GM19372 (cell line): ENCODE data around the gene KCTD3.
A peak's percentile ranks its signal among the peaks of the same experiment; 100 is the strongest.

Experiments used
- ATAC-seq: cut with Tn5 transposase; IDR thresholded peaks from one replicate; pipeline ENCODE4 v1.9.1; 2021; ENCODE audit warnings: mild to moderate bottlenecking, low read depth, moderate library complexity; ENCODE audit not compliant: unreplicated experiment

Gene KCTD3

DNA sequence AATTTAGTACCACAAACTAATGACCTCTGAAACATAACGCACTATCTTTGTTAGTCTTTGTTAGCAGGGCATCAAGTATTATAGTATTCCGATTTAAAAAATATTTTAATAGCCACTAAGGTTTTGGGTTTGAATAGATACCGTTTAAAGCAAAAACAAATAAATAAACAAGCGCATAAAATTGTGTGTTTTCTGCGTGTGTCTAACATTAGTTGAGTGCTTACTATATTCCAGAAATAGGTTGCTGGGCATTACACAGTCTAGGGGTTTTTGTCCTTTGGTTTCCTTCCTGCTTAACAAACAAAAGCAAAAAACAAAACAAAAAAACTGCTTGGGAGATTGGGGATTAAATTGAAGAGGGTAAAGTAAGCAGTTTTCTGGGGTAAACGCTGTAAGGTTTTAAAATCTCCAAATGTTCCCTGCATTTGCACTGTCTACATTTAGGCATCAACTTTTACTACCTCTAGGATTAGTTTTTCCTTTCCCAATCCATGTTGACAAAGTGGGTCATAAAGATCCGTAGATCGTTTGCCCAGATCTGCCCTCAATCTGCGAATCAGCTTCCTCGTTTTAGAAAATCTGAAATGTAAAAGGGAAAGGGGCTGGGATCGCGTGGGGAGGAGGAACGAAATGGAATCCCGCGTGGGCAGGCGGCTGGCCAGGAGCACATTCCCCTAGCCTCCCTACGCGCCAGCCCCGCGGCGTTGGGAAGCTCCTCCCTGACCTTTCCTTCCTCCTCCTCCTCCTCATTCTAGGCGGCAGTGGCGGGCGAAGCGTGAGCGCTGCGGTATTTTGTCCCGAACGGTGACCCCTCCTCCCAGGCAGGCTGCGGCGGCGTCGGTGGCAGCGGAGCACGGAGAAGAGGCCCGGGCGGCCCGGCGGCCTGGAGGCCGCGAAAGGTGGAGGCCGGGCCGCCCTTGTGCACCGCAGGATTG lies at the start of gene KCTD3:
Gene KCTD3, plus strand, starts transcription at position 749 of the 935 bp plus-strand sequence. CDS start 382 bp downstream, outside the sequence.
- peak; percentile 60 for ATAC-seq

DNA sequence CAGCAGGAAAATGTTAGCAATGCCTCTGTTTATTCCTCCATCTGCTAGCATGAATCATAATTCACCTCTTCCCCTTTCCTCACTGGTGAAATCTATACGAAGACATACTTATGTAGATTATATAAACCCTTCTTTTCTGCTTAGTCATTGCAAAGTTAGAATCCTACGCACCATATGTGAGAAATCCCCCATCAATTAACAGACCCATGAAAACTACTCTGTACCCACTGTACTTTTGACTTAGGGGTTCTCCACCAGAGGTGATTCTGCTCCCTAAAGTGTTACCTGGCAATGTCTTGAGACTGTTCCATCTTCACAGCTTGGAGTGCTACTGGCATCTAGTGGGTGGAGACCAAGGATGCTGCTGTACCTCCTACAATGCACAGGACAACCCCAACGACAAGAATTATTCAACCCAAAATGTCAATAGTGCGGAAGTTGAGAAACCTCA lies 49.6 kb upstream of the KCTD3 start:
- ATAC-seq = no peak

DNA sequence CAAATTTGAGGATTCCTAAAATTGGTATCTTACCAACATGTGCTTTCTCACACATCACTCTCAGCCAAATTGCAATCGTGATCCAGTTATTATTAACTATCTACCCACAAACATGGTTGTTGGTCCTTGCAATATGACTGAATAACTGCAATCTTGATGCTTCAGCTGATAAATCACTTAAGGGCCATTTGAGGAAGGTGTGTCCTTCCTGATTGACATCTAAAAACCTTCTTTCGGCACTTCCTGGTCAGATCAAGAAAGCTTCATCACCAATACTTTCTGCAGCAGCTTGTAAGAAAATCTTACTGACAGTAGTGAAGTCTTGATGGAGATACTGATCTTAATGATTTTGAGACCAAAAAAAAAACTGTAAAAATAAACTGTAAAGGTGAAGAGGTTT lies 48.5 kb upstream of the KCTD3 start:
- ATAC-seq = no peak

DNA sequence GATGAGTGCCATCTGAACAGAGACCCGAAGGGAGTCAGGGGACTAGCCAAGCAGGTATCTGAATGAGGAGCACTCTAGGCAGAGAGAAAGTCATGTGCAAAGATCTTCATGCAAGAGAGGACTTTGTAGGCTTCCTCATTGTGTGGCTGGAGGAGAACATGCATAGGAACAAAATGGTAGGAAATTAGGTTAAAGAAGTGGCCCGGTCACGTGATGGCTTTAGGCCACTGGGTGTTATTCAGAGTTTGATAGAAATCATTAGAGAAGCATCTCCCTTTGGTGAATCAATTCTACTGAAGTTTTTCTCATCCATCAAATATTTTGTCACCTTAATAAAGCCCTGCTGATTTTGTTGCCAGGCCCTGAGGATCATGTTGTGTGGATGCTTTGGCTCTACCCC lies 45.8 kb upstream of the KCTD3 start:
- no peak for ATAC-seq

DNA sequence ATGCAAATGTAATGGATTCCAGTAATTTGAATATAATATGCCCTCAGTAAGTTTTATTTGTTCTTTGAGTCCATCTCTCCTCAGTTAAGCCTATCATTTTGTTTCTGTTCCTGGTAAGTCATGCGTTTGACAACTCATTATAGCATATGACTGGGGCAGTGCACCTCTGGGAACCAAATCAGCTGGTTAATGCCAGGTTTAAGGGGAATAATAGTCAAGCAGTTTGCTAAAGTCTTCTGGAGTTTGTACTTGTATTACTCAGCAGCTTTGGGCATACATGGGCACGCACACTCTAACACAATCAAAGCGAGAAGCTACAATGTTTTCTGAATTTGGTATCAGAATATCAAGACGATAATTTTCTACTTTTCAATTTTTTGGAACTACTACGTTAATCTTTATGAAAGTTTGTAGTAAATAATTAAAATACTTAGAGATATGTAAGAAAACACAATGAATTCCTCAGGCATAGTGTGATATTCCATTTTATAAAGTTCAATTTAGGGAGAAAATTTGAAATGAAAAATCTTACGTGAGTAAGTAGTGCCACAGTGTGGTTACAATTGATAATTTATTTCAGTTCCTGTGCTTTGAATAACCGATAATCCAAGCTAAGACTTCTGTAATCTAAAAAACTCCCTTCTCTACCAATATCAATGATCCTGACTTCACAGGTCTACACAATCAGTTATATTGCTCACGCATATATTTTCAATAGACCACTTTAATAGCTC lies 43.8 kb upstream of the KCTD3 start:
- ATAC-seq = no peak

DNA sequence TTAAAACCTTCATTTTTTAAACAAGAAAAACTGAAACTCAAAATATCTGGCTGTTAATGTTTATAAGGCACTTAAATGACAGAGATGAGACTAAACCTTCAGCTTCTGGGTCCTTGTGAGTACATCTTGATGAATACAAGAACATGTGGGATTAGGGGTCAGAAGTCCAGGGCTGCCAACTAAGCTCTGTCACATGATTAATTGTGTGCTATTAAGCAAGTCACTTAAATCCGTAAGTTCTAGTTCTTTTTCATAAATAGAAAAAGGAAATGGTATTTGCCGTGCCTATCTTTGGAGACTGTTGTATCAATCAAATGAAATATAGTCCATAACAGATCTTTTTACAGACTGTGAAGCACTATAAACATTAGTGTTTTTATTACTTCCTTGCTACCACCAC lies 43.2 kb upstream of the KCTD3 start:
- no peak for ATAC-seq

DNA sequence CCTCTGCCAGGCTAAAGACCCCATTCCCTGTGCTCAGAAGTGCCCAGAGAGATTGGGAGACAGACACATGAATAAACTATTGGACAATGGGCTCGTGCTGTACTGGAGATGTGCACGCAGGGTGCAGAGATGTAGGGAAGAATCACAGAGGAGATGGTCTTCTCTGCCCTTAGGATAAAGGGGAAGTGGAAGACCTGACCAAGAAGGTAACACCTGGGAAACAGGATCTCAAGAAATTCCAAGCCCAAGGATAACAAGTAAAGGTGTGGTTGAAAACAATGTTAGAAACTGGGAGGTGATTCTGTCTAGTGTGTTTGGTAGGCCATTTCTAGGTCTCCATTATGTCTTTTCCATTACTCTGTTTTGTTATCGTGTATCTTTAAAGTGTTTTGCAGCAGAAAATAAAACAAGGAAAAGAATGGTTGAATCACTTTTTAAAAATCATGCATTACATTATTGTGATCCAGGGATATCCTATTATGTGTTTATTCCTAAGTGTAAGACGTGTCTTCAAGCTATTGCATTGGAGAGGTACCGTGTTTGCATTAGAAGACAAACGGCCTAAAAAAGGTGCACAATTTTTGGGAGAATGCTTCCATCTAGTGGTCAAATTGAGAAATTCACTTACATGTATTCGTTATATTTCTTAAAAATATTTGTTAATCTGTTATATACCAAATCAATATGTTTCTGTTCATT lies 40.8 kb upstream of the KCTD3 start:
- peak; percentile 66 for ATAC-seq

DNA sequence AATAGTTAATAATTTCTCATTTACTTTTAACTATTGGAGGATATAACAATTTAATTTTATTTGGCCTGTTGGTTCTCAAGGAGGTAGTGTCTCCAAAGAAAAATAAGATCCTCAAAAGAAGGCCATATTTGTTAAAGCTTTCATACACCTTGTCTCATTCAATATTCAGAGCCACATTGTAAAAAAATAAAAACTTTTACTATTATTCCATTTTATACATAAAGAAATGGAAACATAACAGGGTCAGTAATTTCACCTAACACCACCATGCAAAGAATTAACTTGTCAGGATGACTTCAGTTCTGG lies 40.3 kb upstream of the KCTD3 start:
- no peak for ATAC-seq

DNA sequence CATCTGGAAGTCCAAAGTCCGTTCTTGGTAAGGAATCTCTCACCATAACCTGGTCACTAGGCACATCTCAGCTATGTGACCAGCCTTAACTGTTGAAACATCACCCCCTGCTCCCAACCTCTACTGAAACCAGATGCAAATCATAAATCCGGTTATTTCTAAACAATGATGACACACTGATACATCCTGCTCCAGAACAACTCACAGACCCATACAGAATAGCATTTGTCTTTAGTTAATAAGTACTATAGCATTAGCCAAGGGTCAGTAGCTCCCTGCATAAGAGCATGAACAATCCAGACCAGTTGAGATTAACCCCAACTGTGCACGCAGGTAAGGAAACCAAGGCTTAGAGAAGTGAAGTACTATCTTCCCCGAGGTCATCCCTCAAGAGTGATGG lies 38.0 kb upstream of the KCTD3 start:
- ATAC-seq = no peak

DNA sequence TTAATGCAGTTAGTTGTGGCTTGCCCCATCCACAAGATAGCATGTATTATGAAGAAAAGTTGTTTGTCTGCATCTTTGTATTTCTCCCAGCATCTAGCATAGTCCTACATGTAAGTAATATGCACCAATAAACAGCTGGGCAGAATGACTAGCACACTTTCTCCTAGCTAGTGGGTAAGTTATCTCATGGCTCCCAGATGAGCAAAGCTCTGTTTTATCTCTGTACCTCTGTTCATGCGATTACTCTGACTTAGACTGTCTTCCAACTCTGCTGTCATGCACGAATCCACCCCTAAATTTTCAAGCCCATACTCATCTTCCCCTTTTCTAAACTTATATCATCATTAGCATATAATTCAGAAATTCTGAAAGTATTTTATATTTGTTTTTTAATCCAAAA lies 37.5 kb upstream of the KCTD3 start:
- no peak for ATAC-seq

DNA sequence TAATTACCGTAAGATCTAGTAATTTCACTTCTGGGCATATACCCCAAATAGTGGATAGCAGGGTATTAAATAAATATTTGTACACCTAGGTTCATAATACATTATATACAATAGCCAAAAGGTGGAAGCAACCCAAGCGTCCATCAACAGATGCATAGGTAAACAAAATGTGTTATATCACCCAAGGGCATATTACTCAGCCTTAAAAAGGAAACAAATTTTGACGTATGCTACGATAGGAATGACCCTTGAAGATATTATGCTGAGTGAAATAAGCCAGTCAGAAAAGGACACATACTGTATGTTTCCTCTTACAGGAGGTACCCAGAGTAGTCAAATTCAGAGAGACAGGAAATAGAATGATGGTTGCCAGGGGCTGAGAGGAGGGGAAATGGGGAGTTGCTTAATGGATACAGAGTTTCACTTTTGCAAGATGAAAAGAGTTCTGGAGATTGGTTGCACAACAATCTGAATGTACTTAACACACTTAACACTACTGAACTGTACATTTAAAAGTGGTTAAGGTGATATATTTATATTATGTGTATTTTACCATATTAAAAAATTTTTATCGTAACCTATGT lies 36.6 kb upstream of the KCTD3 start:
- no peak for ATAC-seq

DNA sequence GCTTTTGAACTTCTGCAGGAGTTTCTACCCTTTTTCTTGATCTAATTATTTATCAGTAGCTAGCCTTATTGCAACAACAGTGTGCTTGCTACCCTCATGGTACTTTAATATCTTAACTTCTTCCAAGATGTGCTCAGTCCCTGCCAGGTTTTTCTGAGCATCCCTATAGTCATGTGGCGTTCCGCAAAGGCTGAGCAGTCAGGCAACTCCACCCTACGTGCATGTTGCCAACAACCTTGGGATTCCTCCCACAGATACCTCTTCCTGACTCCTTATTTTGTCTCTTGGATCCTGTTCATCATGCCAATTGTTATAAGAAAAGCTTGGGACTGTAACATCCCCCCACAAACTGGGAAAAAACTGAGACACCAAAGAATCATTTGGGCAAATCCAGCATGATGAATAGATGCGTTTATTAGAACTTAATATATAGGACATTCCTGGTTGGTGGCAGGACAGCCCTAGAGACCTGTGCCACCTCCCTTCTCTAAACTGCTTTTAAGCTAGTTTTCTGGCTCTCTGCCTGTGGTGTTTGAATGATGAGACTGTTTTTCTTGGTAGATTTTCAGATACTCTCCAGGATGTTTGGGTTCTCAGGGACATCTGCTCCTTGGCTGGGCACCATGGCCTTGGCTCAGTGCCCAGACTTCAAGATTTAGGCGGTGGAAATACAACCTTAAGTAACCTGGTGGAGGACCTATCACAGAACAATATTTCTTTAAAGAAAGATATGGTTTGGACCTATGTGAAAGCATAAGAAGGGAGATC lies 27.1 kb upstream of the KCTD3 start:
- ATAC-seq = no peak

DNA sequence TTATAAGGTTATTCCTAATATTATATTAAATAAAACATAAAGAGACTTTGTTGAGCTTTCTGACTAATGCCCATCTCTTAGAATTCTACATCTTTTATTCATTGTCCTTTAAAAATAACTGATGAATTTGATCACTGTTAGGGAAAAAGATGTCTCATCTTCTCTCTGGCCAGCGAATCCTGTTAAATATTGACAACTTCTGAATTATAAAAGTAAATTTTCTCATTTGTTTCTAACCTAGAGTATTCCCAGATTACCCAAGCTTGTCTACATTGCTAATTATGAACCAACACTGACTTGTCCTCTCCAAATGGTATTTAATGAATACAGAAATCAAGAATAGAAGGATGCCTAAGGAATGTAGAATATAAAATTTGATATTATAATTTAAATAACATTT lies 24.8 kb upstream of the KCTD3 start:
- no peak for ATAC-seq

DNA sequence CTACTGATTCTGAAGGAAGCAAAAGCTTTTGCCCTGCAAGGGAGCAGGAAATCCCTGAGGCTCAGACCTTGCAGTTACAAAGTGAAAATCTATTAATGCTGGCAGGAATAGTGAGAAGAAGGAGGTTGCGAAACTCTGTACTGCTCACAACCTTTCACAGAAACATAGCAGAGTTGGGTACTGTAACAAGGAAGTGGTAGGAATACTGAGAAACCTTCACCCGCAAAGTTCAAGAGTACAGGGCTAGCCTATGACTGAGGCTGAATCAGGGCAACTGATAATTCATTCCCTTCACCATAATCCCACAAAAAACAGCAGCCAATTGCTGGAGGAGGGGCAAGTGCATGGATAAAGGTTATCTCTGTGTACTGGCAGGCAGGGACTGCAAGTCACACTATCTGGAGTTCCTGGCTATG lies 23.9 kb upstream of the KCTD3 start:
- ATAC-seq = peak; percentile 93

DNA sequence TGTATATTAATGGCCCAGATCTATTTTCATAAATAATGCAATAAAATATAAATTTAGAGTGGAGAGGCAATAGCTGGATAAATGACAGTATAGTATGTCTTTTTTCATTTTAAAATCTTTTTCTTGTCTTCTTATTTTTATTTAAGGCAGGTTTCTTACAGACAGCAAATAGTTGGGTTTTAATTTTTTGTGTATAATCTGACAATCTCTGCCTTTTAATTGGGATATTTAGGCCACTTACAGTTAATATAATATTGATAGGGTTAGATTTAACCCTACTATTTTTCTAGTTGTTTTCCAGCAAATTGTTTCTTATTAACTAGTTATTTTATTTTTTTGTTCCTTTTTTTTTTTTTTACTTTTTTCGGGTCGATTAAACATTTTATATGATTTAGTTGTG lies 23.3 kb upstream of the KCTD3 start:
- no peak for ATAC-seq

DNA sequence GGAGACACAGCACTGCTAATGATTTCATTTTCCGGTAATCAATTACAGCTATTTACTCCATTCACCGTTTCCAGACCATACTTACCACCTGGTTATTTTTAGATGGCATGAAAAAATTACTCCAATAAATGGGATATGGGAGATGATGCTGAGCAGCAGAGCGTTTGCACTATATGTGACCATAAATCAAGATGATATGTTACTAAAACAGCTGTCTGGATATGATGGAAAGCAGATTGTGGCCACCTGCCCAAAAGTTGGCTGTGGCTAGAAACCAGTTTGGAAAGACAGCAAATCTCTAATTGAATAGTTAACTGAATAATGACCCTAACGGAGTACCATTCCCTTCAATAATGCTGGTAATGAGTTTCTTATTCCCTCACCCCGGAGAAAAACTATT lies 22.5 kb upstream of the KCTD3 start:
- no peak for ATAC-seq

DNA sequence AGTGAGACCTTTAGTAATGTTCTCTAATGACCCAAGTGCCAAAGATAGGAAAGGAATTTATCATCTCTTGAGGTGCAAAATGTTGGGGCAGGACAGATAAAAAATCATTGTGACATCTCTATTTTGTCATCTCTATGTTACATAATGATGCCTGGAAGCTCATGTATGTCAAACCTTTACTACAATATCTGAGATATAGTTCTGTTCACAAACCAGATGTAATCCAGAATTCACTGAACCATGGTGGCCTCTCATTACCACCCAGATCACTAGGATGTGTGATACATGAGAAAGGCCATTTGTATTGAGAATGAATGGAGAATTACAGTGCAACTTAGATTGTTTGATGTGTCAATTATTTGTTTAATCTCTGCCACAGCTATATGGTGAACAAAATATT lies 22.0 kb upstream of the KCTD3 start:
- ATAC-seq = no peak

DNA sequence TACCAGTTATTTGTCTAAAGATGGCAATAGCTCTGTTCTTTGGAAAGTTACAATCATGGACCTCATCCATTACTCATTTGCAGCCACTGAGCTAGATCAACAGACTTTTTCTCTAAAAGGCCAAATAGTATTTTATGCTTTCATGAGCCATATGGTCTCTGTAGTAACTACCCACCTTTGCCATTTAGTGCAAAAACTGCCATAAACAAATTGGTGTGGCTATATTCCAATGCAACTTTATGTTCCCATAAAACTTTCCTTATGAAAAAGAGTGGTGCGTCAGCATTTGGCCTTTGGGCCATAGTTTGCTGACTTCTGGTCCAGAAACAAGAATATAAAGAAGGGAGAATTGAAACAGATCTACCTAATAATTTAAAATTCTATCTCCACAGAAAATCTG lies 20.1 kb upstream of the KCTD3 start:
- ATAC-seq = no peak

DNA sequence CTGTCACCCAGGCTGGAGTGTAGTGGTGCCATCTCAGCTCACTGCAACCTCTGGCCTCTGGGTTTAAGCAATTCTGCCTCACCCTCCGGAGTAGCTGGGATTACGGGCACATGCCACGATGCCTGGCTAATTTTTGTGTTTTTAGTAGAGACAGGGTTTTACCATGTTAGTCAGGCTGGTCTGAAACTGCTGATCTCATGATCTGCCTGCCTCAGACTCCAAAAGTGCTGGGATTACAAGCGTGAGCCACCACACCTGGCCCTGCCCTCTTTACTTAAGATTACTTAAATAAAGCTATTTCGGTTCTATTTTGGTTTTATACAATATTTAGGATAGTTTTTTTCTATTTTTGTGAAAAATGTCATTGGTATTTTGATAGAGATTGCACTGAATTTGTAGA lies 15.3 kb upstream of the KCTD3 start:
- no peak for ATAC-seq

DNA sequence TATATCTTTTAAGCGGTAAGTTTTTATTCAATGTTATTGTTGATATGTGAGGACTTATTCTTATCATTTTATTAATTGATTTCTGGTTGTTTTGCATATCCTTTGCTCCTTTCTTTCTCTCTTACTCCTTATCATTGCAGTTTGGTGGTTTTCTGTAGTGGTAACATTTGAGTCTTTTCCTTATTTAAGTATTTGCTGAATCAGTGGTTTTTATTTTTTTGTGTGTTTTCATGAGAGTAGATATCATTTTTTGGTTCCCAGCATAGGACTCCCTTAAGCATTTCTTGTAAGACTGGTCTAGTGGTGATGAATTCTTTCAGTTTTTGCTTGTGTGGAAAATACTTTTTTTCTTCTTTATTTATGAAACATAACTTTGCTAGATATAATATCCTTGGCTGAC lies 12.2 kb upstream of the KCTD3 start:
- ATAC-seq = no peak
